HG03025 (cell line): ENCODE results near the gene IFNLR1.

Experiments
- ATAC-seq: cut with Tn5 transposase; IDR thresholded peaks from one replicate; pipeline ENCODE4 v1.9.1; 2021; ENCODE audit warnings: mild to moderate bottlenecking, moderate library complexity; ENCODE audit not compliant: unreplicated experiment, low FRiP score

Gene IFNLR1

DNA sequence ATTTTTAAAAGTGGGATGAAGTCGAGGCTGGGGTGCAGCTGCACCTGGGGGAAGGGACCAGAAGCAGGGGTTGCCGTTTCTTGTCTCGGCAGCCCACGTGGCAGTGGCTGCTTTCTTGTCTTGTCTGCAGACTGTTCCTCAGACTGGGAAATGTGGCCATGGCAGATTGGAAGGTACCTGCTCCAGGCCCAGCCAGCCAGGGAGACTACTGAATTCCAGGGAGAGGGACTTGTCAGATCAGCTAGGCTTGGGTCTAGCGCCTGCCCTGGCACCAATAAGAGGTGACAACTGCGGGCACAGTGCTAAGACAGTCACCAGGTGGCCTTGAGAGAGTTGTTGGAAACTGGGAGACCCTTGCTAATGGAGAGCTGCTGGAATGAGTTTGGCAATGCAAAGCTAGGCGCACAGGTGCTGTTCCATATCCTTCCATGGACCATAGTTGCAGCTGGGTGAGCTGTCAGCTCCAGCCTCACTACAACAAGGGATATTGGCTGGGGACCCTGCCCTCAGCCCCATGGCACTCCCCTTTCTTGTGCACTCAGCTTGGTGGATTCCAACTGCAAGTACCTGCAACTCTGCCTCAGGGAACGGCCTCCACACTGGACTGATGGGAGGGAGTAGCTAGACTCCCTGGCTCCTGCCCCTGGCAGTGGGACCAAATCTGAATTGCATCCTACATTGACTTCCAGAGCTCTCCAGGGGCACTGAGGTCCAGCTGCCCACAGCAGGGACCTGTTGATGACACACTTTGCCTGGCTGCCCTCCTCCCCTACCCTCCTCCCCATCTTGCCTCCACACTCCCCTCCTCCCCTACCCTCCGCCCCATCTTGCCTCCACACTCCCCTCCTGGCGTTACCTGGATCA lies 34.2 kb downstream of the IFNLR1 start:
- no peak for ATAC-seq

DNA sequence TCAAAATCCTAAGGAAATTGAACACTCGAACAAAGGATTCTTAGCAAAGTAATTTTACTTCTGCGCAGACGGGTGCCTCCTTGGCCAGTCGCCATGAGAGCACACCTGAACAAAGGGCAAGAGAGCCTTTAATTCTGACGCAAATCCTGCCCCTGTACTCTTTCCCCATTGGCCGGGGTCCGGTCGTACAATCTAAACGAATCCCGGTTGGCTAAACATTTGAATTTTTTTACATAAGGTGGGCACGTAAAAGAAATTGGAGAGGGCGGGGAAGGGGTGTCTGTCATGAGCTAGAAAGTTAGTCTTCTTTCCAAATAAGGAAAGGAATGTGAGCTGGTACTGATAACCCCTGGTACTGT lies 35.9 kb downstream of the IFNLR1 start:
- ATAC-seq = no peak

GRCh38 chr1:24150234-24151174 lies 36.6 kb downstream of the IFNLR1 start:
- no peak for ATAC-seq

DNA sequence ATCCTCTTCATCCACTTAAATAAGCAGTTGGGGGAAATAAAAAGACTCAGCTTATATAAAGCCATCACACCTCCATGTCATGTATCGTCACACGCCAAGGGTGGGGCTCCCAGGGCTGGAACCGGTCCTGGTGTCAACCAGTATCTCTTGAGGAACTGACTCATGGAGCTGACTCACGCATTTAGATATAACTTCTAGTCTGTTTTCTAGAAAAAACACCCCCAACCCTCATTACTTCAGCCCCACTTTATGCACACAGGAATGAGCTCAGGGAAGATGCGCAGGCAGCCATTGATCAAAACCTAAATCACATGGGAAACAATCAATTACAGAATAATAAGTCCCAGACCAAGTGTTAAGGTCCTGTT lies 37.2 kb downstream of the IFNLR1 start:
- no peak for ATAC-seq

DNA sequence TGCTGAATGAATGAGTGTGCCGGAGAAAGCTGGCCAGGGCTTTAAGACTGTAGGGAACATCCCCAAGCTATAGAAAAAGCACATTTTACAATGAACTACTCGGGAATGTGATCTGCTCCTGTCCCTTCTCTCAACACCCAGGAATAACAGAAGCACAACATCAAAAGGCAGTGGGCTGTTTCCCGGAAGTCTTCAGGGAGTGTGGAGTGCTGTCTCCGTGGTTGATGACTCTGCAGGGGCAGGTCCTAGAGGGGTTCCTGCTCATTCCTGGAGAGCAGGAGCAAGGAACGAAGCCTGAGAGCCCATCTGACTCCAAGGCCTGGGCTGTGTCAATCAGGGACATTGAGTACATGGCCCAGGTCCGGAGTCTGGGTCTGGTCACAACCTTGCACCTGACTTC lies 39.3 kb downstream of the IFNLR1 start:
- no peak for ATAC-seq

GRCh38 chr1:24147194-24147593 lies 39.9 kb downstream of the IFNLR1 start:
- ATAC-seq = no peak

GRCh38 chr1:24142546-24143534 lies 44.2 kb downstream of the IFNLR1 start, which contains the start of gene IL22RA1:
TSS of gene IL22RA1 (minus strand) at chr1:24143140. CDS start at chr1:24143082, 58 bp downstream.
- ATAC-seq = no peak

DNA sequence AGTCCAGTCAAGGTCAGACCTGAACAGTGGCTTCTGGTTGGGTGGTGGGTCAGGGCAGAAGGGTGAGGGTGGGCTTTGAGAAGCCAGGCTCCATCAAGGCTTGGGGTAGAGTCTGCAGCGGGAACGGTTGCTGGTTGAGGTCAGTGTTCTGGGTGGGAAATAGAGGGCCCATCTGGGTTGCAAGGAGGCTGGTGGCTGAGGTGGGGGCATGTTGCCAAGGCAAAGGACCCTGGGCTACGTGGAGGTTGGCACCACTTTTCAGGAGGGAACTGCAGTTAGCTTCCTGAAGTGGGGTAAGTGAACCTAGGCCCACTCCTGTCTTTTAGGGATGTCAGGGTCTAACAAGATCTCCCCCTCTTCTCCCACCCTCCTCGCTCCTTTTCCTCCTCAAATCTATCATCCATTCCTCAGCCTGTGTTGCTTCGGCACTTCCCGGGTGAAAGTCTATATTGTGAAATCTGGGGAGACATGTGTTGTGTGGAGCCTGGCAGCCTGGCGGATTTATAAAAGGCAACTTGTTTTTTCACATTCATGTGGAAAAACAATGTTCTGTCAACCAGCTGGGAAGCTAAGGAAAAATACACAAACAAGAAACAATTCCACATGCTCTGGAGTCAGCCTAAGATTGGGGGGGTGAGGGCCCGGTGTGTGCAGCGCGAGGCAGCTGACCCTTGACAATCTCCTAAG lies 45.6 kb downstream of the IFNLR1 start:
- ATAC-seq = no peak

- ATAC-seq = no peak
Observed at GRCh38 chr1:24140741-24141181, 46.3 kb downstream of the IFNLR1 start.

DNA sequence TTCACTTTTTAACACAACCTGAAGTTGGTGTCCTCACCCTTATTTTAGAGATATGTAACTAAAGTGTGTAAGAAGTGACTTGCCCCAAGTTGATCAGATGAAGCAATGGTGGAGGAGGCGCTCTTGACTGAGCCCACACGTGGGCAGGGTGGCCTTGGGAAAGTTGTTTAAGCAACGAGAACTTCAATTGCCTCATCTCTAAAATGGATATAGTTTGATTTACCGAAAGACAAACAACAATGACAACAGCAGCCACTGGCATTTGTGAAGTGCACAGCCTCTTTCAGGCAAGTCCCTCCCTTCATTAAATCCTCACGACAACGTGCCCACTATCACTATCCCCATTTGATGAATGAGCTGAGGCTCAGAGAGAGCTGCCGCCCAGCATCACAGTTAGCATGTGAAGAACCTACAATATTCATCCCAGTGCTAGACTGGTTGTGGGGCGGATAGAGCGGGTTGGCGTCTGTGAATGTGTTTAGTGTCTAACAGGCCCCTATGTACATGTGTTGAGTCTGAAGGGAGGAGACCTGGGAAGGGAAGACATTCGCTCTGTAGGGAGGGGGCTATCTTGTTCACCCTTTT lies 47.2 kb downstream of the IFNLR1 start:
- ATAC-seq = no peak

DNA sequence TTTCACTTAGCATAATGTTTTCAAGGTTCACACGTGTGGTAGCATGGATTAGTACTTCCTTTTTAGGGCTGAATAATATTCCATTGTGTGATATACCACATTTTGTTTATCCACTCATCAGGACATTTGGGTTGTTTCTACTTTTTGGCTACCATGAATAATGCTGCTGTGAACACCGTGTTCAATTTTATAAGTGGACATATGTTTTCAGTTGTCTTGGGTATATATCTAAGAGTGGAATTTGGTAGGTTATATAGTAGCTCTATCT lies 47.9 kb downstream of the IFNLR1 start:
- ATAC-seq = no peak

- no peak for ATAC-seq
Observed at GRCh38 chr1:24138476-24139221, 48.4 kb downstream of the IFNLR1 start.

DNA sequence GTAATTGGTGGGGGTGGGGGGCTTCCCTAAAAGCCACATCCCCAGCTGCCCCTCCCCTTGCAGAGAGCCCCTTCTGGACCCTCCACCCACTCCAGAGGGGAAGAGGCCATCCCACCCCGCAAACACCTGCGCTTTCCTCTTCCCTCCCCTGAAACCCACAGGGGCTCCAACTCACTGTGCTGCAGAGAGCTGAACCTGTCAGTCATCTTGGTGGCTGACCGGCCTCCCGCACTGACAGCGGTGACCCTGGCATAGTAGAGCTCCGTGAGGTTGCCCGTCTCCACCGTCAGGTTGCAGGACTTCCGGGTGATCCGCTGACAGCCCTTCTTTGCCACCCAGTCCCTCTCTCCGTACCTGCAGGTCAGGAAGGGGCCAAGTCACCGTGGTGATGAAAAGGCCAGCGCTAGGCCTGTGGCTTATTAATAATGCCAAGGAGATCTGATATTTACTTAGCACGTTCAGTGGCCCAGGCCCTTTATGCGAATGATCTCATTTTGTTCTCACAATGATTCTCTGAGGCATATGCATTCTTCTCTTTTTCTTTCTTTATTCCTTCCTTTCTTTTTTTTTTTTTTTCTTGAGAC lies 50.0 kb downstream of the IFNLR1 start:
- ATAC-seq = no peak

- no peak for ATAC-seq
Observed at GRCh38 chr1:24134376-24134775, 52.7 kb downstream of the IFNLR1 start.

DNA sequence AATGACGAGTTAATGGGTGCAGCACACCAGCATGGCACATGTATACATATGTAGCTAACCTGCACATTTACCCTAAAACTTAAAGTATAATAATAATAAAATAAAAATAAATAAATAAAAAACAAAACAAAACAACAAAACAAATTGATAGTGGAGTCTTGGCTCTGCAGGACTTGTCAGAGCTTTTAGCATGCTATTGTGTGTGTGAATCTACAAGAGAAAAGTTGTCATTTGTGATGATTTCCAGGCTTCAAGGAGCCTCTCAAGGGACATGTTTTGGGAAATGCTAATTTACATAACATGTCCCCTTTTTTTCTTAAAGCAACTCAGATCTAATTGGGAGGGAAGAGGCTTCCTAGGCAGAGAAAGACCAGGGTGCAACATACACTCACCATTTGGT lies 53.3 kb downstream of the IFNLR1 start:
- ATAC-seq = no peak

GRCh38 chr1:24130385-24130784 lies 56.7 kb downstream of the IFNLR1 start:
- no peak for ATAC-seq

- no peak for ATAC-seq
Observed at GRCh38 chr1:24127801-24128363, 59.2 kb downstream of the IFNLR1 start.

- ATAC-seq = no peak
Observed at GRCh38 chr1:24127134-24127800, 59.8 kb downstream of the IFNLR1 start.
